LNCaP clone FGC (cell line): ENCODE data around the gene LMF2.
A peak's percentile ranks its signal among the peaks of the same experiment; 100 is the strongest.

Source experiments
- DNase-seq: peaks from one replicate; pipeline ENCODE4 v3.0.0-alpha.2; 2011; ENCODE audit warnings: low read depth
- H3K4me3 ChIP-seq: 2 replicates; pipeline ENCODE4 v1.5.1; 2011; ENCODE audit warnings: mild to moderate bottlenecking, low read depth, low read length, control low read depth
- CTCF ChIP-seq: IDR thresholded peaks from 2 replicates; pipeline ENCODE4 v1.5.1; 2012; ENCODE audit warnings: mild to moderate bottlenecking; ENCODE audit not compliant: control insufficient read depth, insufficient read depth; ENCODE audit errors: extremely low read depth

LMF2 gene

GRCh38 chr22:50525104-50525857, 17.8 kb upstream of the LMF2 start, which contains the start of gene SCO2:
Gene SCO2, minus strand, starts transcription at chr22:50525598. Its CDS starts 1,187 bp downstream, at chr22:50524411.
- peak; percentile 88 for DNase-seq
- TF ChIP-seq CTCF = peak; percentile 44; the same call in 1 of the 2 replicates
- H3K4me3 ChIP-seq = peak within 1 kb of the TSS; percentile 82

GRCh38 chr22:50524676-50525103, 17.2 kb upstream of the LMF2 start:
- TF ChIP-seq CTCF = no peak
- peak overlapping the region; percentile 82 for H3K4me3 ChIP-seq
- DNase-seq = no peak

- H3K4me3 ChIP-seq = peak overlapping the region; percentile 82
- DNase-seq = no peak
- TF ChIP-seq CTCF = no peak
Measured at GRCh38 chr22:50523806-50524675, 16.5 kb upstream of the LMF2 start.

- no peak overlapping the region for H3K4me3 ChIP-seq
- TF ChIP-seq CTCF = no peak
- DNase-seq = no peak
Measured at GRCh38 chr22:50523458-50523805, 15.9 kb upstream of the LMF2 start.

- no peak for DNase-seq
- H3K4me3 ChIP-seq = no peak overlapping the region
- TF ChIP-seq CTCF = no peak
Measured at GRCh38 chr22:50522806-50523438, 15.4 kb upstream of the LMF2 start.

GRCh38 chr22:50522208-50522805, 14.8 kb upstream of the LMF2 start:
- DNase-seq = no peak
- no peak for TF ChIP-seq CTCF
- no peak overlapping the region for H3K4me3 ChIP-seq
